GM23338 (cell line): ENCODE results near the gene CYP19A1. TPM values are rescaled to one million over a fixed set of nuclear protein-coding genes. Genes with fewer than 3 reads are reported as not detected.

ENCODE experiments used
- ATAC-seq: fragments of 200-7000 bp; cut with Tn5 transposase; 3 replicates; pipeline ENCODE4 v1.9.1; 2020
- DNase-seq: peaks from one replicate; pipeline ENCODE4 v3.0.0-alpha.2; 2015; ENCODE audit warnings: low spot score
- H2AFZ ChIP-seq: fragments of 200-600 bp; sonication (generic); 2 replicates; pipeline ENCODE4 v1.8.0; 2016; ENCODE audit warnings: antibody characterized with exemption, mild to moderate bottlenecking, moderate library complexity
- H3F3A ChIP-seq: fragments of 200-600 bp; sonication (generic); replicated peaks from 2 replicates; pipeline ENCODE4 v1.8.0; 2017; ENCODE audit warnings: antibody characterized with exemption, mixed run types, low read depth
- H3K27ac ChIP-seq: fragments of 200-600 bp; sonication (generic); 2 replicates; pipeline ENCODE4 v1.6.1; 2016; ENCODE audit warnings: low read depth
- H3K27me3 ChIP-seq: fragments of 200-600 bp; sonication (generic); 2 replicates; pipeline ENCODE4 v1.8.0; 2016; ENCODE audit warnings: mild to moderate bottlenecking, mixed run types, moderate library complexity; ENCODE audit not compliant: insufficient read depth
- H3K36me3 ChIP-seq: fragments of 200-600 bp; sonication (generic); 2 replicates; pipeline ENCODE4 v1.8.0; 2016; ENCODE audit warnings: mild to moderate bottlenecking; ENCODE audit not compliant: insufficient read depth
- H3K4me1 ChIP-seq: fragments of 200-600 bp; sonication (generic); 2 replicates; pipeline ENCODE4 v1.8.0; 2016; ENCODE audit warnings: mild to moderate bottlenecking, moderate library complexity; ENCODE audit not compliant: insufficient read depth
- H3K4me2 ChIP-seq: fragments of 200-600 bp; sonication (generic); 2 replicates; pipeline ENCODE4 v1.7.1; 2017; ENCODE audit warnings: mixed run types
- H3K4me3 ChIP-seq: fragments of 200-600 bp; sonication (generic); 2 replicates; pipeline ENCODE4 v1.6.1; 2016; ENCODE audit warnings: mixed run types
- H3K79me2 ChIP-seq: fragments of 200-600 bp; sonication (generic); replicated peaks from 2 replicates; pipeline ENCODE4 v1.8.0; 2017; ENCODE audit warnings: mild to moderate bottlenecking; ENCODE audit not compliant: insufficient read depth
- H3K9me2 ChIP-seq: fragments of 200-600 bp; sonication (generic); 2 replicates; pipeline ENCODE4 v1.8.0; 2017; ENCODE audit not compliant: insufficient read depth
- H4K20me1 ChIP-seq: fragments of 200-600 bp; sonication (generic); replicated peaks from 2 replicates; pipeline ENCODE4 v1.8.0; 2017; ENCODE audit warnings: mild to moderate bottlenecking; ENCODE audit not compliant: insufficient read depth
- H3K27ac Mint-ChIP-seq: 2 replicates; pipeline ENCODE4 v1.8.0; 2020; ENCODE audit warnings: inconsistent platforms, mild to moderate bottlenecking, moderate library complexity, mixed read lengths
- H3K27me3 Mint-ChIP-seq: 3 replicates; pipeline ENCODE4 v1.8.0; 2022; ENCODE audit warnings: low read depth, mild to moderate bottlenecking, moderate library complexity, mixed read lengths, inconsistent platforms; ENCODE audit not compliant: insufficient read depth, poor library complexity
- H3K36me3 Mint-ChIP-seq: 3 replicates; pipeline ENCODE4 v1.8.0; 2021; ENCODE audit warnings: low read depth, mild to moderate bottlenecking, inconsistent platforms, moderate library complexity, mixed read lengths
- H3K4me1 Mint-ChIP-seq: 3 replicates; pipeline ENCODE4 v1.8.0; 2020; ENCODE audit warnings: mild to moderate bottlenecking, inconsistent platforms, mixed read lengths
- H3K4me3 Mint-ChIP-seq: 3 replicates; pipeline ENCODE4 v1.8.0; 2021; ENCODE audit warnings: moderate library complexity, mild to moderate bottlenecking, inconsistent platforms, mixed read lengths
- H3K9me3 Mint-ChIP-seq: 3 replicates; pipeline ENCODE4 v1.8.0; 2020; ENCODE audit warnings: moderate library complexity, mild to moderate bottlenecking, inconsistent platforms, mixed read lengths
- ETS1 ChIP-seq: IDR thresholded peaks from 2 replicates; pipeline ENCODE4 v1.6.1; 2016; ENCODE audit warnings: antibody characterized with exemption
- EZH2 ChIP-seq: fragments of 200-600 bp; sonication (generic); IDR thresholded peaks from one replicate; pipeline ENCODE4 v1.8.0; 2017; ENCODE audit warnings: antibody characterized with exemption, mild to moderate bottlenecking, low read depth; ENCODE audit not compliant: unreplicated experiment
- EZH2phosphoT487 ChIP-seq: fragments of 200-600 bp; sonication (generic); IDR thresholded peaks from one replicate; pipeline ENCODE4 v1.8.1; 2018; ENCODE audit warnings: antibody characterized with exemption; ENCODE audit not compliant: unreplicated experiment
- JUNB ChIP-seq: IDR thresholded peaks from one replicate; pipeline ENCODE4 v1.6.1; 2016; ENCODE audit warnings: antibody characterized with exemption; ENCODE audit not compliant: unreplicated experiment
- NANOG ChIP-seq: IDR thresholded peaks from 2 replicates; pipeline ENCODE4 v1.6.1; 2016; ENCODE audit warnings: antibody characterized with exemption, borderline replicate concordance
- STAT1 ChIP-seq: IDR thresholded peaks from one replicate; pipeline ENCODE4 v1.6.1; 2016; ENCODE audit warnings: antibody characterized with exemption; ENCODE audit not compliant: unreplicated experiment
- ZNF114 ChIP-seq: fragments of 250-450 bp; sonication (Bioruptor Pico); IDR thresholded peaks from 2 replicates; pipeline ENCODE4 v1.5.0; 2020; ENCODE audit warnings: mild to moderate bottlenecking, moderate library complexity
- ZNF331 ChIP-seq: fragments of 250-450 bp; sonication (Bioruptor Pico); IDR thresholded peaks from 2 replicates; pipeline ENCODE4 v1.5.0; 2020; ENCODE audit warnings: low read depth, mild to moderate bottlenecking, moderate library complexity
- polyA plus RNA-seq: library from polyadenylated mRNA; unstranded; fragments of >200 nt; fragmentation: Nextera tagmentation; extraction: Ambion mirVana; gene quantifications from 2 replicates; pipeline ENCODE4 v1.2.1, GENCODE V29; 2016
- total RNA-seq: library from RNA; depleted of rRNA; stranded (reverse); fragments of >200 nt; shearing (Covaris generic); gene quantifications from 2 replicates; pipeline ENCODE4 v1.2.3, GENCODE V29; 2014
- TF ChIP-seq, protein P1 (sequence below), 2 experiments: fragments of 200-600 bp in 1 of 2; sonication (generic) in 1 of 2; conservative IDR thresholded peaks; 2 replicates each; pipeline versions ENCODE4 v1.5.1 to v1.6.1; 2016 to 2017; ENCODE audit warnings: antibody characterized with exemption in 2 of 2, low read depth in 2 of 2, mild to moderate bottlenecking in 2 of 2, moderate library complexity in 1 of 2
- TF ChIP-seq, protein P2 (sequence below): IDR thresholded peaks from one replicate; pipeline ENCODE4 v1.6.1; 2018; ENCODE audit warnings: antibody characterized with exemption; ENCODE audit not compliant: unreplicated experiment

Gene CYP19A1
- total and polyA plus RNA-seq, 2 experiments from 2014 or later, result 0.42 TPM; not detected in 1

- TF ChIP-seq ZNF331 (CRISPR knock-in tag) (no peak), EZH2 (no peak), JUNB (no peak)
- TF ChIP-seq, protein P1, sequence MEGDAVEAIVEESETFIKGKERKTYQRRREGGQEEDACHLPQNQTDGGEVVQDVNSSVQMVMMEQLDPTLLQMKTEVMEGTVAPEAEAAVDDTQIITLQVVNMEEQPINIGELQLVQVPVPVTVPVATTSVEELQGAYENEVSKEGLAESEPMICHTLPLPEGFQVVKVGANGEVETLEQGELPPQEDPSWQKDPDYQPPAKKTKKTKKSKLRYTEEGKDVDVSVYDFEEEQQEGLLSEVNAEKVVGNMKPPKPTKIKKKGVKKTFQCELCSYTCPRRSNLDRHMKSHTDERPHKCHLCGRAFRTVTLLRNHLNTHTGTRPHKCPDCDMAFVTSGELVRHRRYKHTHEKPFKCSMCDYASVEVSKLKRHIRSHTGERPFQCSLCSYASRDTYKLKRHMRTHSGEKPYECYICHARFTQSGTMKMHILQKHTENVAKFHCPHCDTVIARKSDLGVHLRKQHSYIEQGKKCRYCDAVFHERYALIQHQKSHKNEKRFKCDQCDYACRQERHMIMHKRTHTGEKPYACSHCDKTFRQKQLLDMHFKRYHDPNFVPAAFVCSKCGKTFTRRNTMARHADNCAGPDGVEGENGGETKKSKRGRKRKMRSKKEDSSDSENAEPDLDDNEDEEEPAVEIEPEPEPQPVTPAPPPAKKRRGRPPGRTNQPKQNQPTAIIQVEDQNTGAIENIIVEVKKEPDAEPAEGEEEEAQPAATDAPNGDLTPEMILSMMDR (conservative IDR thresholded peaks at IDR 0.05; ENCODE audit: low read depth in 2 of 2), result no peak
- TF ChIP-seq, protein P2, sequence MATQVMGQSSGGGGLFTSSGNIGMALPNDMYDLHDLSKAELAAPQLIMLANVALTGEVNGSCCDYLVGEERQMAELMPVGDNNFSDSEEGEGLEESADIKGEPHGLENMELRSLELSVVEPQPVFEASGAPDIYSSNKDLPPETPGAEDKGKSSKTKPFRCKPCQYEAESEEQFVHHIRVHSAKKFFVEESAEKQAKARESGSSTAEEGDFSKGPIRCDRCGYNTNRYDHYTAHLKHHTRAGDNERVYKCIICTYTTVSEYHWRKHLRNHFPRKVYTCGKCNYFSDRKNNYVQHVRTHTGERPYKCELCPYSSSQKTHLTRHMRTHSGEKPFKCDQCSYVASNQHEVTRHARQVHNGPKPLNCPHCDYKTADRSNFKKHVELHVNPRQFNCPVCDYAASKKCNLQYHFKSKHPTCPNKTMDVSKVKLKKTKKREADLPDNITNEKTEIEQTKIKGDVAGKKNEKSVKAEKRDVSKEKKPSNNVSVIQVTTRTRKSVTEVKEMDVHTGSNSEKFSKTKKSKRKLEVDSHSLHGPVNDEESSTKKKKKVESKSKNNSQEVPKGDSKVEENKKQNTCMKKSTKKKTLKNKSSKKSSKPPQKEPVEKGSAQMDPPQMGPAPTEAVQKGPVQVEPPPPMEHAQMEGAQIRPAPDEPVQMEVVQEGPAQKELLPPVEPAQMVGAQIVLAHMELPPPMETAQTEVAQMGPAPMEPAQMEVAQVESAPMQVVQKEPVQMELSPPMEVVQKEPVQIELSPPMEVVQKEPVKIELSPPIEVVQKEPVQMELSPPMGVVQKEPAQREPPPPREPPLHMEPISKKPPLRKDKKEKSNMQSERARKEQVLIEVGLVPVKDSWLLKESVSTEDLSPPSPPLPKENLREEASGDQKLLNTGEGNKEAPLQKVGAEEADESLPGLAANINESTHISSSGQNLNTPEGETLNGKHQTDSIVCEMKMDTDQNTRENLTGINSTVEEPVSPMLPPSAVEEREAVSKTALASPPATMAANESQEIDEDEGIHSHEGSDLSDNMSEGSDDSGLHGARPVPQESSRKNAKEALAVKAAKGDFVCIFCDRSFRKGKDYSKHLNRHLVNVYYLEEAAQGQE, result no peak
Measured at GRCh38 chr15:51172193-51172592, 166.2 kb downstream of the CYP19A1 start (continued).

GRCh38 chr15:51171634-51171932 lies 166.8 kb downstream of the CYP19A1 start:
- Histone ChIP-seq H3K36me3 (no peaks in the 10 kb centered on the region), H3F3A (no peaks in the 10 kb centered on the region), H4K20me1 (no peaks in the 10 kb centered on the region), H3K79me2 (no peaks in the 10 kb centered on the region), H3K9me2 (peaks cover 5% of the 10 kb centered on the region; the same call in 1 of the 2 replicates), H2AFZ (no peak overlapping the region), H3K27ac (no peak overlapping the region), H3K4me2 (no peak overlapping the region), H3K27me3 (no peaks in the 10 kb centered on the region), H3K4me1 (no peaks in the 10 kb centered on the region), H3K4me3 (no peak overlapping the region)
- Mint-ChIP-seq H3K4me3 (no peak overlapping the region), H3K27ac (no peak overlapping the region), H3K27me3 (no peaks in the 10 kb centered on the region), H3K9me3 (no peaks in the 10 kb centered on the region), H3K36me3 (no peaks in the 10 kb centered on the region), H3K4me1 (no peaks in the 10 kb centered on the region)
- ATAC-seq (no peak), DNase-seq (no peak)
- no peak for TF ChIP-seq STAT1
- no peak for TF ChIP-seq NANOG
- no peak for TF ChIP-seq ZNF114
- TF ChIP-seq, protein P1 (conservative IDR thresholded peaks at IDR 0.05; ENCODE audit: low read depth in 2 of 2), result no peak
- TF ChIP-seq ETS1, result no peak
- no peak for TF ChIP-seq EZH2
- TF ChIP-seq EZH2phosphoT487, result no peak
- no peak for TF ChIP-seq ZNF331 (CRISPR knock-in tag)
